ENCODE results near the gene AOC1. TPM values are rescaled to one million over a fixed set of nuclear protein-coding genes. Genes with fewer than 3 reads are reported as not detected.

AOC1 gene
- total RNA-seq, 6 experiments from 2014 or later, result not detected

DNA sequence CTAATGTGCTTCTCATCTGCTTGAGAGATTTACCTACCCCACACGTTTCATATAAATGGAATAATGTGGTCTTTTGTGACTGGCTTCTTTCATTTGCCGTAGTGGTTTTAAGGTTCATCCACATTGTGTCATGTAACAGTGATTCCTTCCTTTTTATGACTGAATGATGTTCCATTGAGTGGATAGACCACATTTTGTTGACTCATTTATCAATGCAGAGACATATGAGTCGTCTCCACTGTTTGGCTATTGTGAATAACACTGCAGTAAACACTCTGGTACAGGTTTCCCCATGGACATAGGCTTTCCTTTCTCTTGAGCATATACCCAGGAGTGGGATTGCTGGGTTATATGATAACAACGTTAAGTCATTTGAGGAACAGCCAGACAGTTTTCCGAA is 2.0 kb upstream of the AOC1 start:
- Mint-ChIP-seq H3K27me3 (ENCODE audit: insufficient read depth) (peaks cover 13% of the 10 kb centered on the region), H3K9me3 (no peaks in the 10 kb centered on the region), H3K36me3 (ENCODE audit: low read depth) (no peaks in the 10 kb centered on the region)

DNA sequence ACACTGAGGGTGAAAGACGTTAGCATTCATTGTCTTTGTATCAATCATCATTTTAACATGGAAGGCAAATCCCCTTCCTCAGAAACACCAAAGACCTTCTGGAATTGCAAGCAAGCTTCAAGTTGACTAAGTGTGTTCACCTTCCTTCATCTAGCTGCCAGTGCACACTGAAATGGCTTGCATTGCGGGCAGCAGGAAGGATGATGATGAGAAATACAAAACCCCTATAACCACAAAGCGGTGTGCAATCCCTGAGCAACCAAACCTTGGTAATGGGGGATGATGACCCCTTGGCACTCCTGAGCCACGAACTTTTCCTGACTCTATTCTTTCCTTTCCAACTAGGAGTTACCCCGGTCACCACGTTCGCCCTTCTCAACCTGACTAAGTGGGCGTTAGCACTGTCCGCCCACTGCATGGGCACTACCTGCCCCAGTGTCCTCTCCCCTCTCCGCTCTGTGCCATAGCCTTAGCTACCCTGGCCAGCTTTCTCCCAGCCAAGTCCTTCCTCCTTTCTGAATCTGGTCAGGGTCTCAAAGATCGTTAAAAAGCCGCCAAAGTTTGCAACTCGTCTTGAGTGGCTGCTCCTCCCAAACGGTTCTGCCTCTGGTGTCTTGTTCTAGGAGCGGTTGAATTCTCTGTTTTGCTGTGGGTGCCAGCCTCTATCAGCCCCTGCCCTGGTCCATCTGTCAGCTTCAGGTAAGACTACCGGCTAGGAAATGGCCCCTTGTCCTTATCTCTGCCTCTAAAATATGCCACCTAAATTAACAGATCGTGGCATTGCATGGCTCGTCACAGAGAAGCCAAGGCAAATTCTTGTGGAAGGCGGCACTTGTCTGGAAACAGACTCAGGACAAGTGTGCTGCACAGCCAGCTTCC is 586 bp upstream of the AOC1 start:
- Mint-ChIP-seq H3K4me3 (no peak overlapping the region), H3K27ac (no peak overlapping the region), H3K9me3 (no peaks in the 10 kb centered on the region), H3K4me1 (ENCODE audit: low read depth) (no peaks in the 10 kb centered on the region), H3K36me3 (ENCODE audit: low read depth) (no peaks in the 10 kb centered on the region), H3K27me3 (ENCODE audit: insufficient read depth) (peaks cover 11% of the 10 kb centered on the region)
- no peak for DNase-seq
- TF ChIP-seq, protein P1, sequence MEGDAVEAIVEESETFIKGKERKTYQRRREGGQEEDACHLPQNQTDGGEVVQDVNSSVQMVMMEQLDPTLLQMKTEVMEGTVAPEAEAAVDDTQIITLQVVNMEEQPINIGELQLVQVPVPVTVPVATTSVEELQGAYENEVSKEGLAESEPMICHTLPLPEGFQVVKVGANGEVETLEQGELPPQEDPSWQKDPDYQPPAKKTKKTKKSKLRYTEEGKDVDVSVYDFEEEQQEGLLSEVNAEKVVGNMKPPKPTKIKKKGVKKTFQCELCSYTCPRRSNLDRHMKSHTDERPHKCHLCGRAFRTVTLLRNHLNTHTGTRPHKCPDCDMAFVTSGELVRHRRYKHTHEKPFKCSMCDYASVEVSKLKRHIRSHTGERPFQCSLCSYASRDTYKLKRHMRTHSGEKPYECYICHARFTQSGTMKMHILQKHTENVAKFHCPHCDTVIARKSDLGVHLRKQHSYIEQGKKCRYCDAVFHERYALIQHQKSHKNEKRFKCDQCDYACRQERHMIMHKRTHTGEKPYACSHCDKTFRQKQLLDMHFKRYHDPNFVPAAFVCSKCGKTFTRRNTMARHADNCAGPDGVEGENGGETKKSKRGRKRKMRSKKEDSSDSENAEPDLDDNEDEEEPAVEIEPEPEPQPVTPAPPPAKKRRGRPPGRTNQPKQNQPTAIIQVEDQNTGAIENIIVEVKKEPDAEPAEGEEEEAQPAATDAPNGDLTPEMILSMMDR (IDR thresholded peaks at IDR 0.05), result no peak

More for the DNA sequence above, 2.0 kb upstream of the AOC1 start:
- TF ChIP-seq, protein P1 (IDR thresholded peaks at IDR 0.05), result no peak
- Mint-ChIP-seq H3K4me3 (no peak overlapping the region), H3K4me1 (ENCODE audit: low read depth) (no peaks in the 10 kb centered on the region), H3K27ac (no peak overlapping the region)
- DNase-seq, result no peak

DNA sequence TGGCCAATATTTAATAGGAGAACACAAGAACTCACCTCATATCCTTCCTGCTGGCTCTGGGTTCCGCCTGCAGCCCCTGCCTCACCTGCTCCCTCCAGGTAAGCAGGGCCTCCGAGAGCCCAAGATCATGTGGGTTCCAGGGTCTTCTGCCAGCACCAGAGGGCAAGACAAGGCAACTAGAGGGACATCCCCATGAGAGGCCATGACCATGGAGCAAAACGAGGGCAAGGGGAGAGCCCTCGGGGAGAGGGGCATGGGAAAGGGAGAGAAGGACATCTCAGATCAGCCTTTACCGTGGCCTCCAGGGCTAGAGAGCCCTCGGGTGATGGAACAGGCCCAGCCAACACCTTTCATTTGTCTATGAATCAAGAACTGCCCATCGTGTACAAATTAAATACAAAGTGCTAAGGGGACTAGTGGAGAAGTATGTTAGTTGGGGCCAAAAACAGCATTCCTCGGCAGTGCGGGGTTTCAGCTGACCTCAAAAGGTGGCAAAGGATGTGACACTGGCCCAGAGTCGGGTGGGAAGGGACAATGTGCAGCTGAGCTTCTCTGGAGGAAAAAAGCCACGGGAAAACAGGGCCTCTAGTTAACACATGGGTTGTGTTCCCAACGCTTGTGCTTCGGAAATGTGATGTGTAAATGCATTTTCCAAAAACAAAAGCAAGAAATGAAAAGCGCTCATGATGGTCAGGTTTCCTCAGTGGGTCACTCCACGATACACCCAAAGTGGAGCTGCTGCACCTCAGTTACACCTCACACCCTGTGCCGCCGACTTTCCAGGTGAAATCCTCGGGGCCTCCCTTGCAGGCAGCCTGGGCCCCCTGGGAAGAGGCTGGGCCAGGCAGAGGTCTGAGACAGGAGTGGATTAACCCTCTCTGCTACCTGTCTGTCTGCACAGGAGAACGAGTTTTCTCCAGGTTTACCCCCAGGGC is 2.0 kb downstream of the AOC1 start:
- no peak overlapping the region for H3K4me3 Mint-ChIP-seq
- no peak for DNase-seq
- TF ChIP-seq, protein P1 (IDR thresholded peaks at IDR 0.05), result no peak
- H3K36me3 Mint-ChIP-seq (ENCODE audit: low read depth), result no peaks in the 10 kb centered on the region
- H3K27ac Mint-ChIP-seq, result no peak overlapping the region
- no peaks in the 10 kb centered on the region for H3K4me1 Mint-ChIP-seq (ENCODE audit: low read depth)
- H3K27me3 Mint-ChIP-seq (ENCODE audit: insufficient read depth), result peaks cover 10% of the 10 kb centered on the region
- no peaks in the 10 kb centered on the region for H3K9me3 Mint-ChIP-seq

DNA sequence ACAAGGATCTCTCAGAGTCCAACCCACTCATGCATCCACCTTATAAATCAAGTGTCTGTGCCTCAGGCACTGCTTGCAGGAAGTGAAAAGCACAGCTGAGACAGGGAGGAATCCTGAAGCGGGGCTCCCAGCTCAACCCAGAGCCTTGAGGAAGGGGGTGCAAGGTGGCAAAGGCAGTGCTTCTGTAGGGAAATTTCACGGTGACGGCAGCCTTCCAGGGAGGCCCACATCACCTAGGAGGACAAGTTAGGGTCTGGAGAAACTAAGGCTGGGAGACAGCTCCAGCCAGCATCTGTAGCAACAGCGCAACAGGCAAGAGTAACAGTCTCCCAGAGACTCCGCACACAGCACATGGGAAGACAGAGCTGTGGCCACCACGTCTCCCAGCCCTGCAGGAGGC is 2.7 kb downstream of the AOC1 start:
- no peak for DNase-seq
- Mint-ChIP-seq H3K4me1 (ENCODE audit: low read depth) (no peaks in the 10 kb centered on the region), H3K36me3 (ENCODE audit: low read depth) (no peaks in the 10 kb centered on the region), H3K27me3 (ENCODE audit: insufficient read depth) (peaks cover 7% of the 10 kb centered on the region), H3K27ac (no peak overlapping the region), H3K9me3 (no peaks in the 10 kb centered on the region), H3K4me3 (no peak overlapping the region)
- TF ChIP-seq, protein P1 (IDR thresholded peaks at IDR 0.05), result no peak

DNA sequence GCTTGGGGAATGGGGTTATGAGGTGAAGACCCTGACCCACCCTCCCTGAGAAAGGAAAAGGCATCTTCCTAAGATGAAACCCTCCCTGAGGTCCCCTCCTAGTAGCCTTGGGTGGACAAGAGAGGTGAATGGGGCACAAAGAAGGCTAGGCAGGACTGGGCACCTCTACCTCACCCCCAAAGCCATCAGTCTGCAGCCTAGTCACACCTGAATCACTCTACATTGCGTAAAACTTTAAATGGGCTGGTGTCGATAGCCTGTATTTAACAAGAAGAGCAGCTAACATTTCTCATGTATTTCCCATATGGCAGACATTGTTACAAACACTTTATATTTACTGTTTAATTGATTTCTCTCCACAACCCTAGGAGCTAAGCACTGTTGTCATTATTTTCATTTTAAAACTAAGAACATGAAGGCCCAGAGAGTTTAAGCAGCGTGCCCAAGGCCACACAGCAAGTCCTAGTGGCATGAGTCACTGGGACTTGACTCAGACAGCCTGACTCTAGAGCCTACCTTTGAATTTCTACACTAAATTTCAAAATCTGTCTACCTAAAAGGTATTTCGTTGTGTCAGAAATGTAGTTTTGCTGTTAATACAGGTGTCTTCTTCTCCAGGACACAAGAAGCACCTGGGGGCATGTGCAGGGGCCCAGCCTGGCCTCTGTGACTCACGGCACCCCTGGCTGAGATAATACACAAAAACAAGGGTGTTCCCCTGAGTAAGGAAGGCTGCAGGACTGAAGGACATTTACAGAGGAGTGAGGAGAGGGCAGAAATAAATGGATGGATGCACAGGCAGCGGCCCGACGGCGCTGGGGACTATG is 3.4 kb downstream of the AOC1 start:
- no peak overlapping the region for H3K4me3 Mint-ChIP-seq
- H3K27me3 Mint-ChIP-seq (ENCODE audit: insufficient read depth), result peaks cover 7% of the 10 kb centered on the region
- no peaks in the 10 kb centered on the region for H3K4me1 Mint-ChIP-seq (ENCODE audit: low read depth)
- no peak overlapping the region for H3K27ac Mint-ChIP-seq
- H3K9me3 Mint-ChIP-seq, result no peaks in the 10 kb centered on the region
- TF ChIP-seq, protein P1 (IDR thresholded peaks at IDR 0.05), result no peak
- DNase-seq, result no peak
- H3K36me3 Mint-ChIP-seq (ENCODE audit: low read depth), result no peaks in the 10 kb centered on the region
